HG02588 (cell line): ENCODE results near the gene BNC2.
"Not testable (repeated sequence)": the region's sequence is repeated elsewhere in the genome, so short reads cannot be mapped to it uniquely, and the experiment has no call there.

ENCODE experiments used
- ATAC-seq: cut with Tn5 transposase; IDR thresholded peaks from one replicate; pipeline ENCODE4 v1.9.1; 2021; ENCODE audit warnings: mild to moderate bottlenecking, moderate library complexity; ENCODE audit not compliant: unreplicated experiment

The BNC2 gene

GRCh38 chr9:16475257-16475656, 395.2 kb downstream of the BNC2 start:
- no peak for ATAC-seq

GRCh38 chr9:16469184-16469583, 401.3 kb downstream of the BNC2 start:
- no peak for ATAC-seq

- no peak for ATAC-seq
Measured at GRCh38 chr9:16461851-16462250, 408.6 kb downstream of the BNC2 start.

- ATAC-seq: no peak
Measured at GRCh38 chr9:16461137-16461840, 409.2 kb downstream of the BNC2 start.

GRCh38 chr9:16460696-16461095, 409.8 kb downstream of the BNC2 start:
- ATAC-seq: no peak

- ATAC-seq: peak; percentile 54
Measured at GRCh38 chr9:16459421-16460148, 410.9 kb downstream of the BNC2 start.

- peak; percentile 80 for ATAC-seq
Measured at GRCh38 chr9:16458696-16459420, 411.6 kb downstream of the BNC2 start.

GRCh38 chr9:16455842-16456241, 414.6 kb downstream of the BNC2 start:
- ATAC-seq: no peak

- ATAC-seq: no peak
Measured at GRCh38 chr9:16453390-16453789, 417.1 kb downstream of the BNC2 start.

GRCh38 chr9:16450578-16450977, 419.9 kb downstream of the BNC2 start:
- ATAC-seq: no peak

- ATAC-seq: no peak
Measured at GRCh38 chr9:16450043-16450442, 420.4 kb downstream of the BNC2 start.

- ATAC-seq: no peak
Measured at GRCh38 chr9:16449076-16449730, 421.3 kb downstream of the BNC2 start.

GRCh38 chr9:16447946-16448345, 422.5 kb downstream of the BNC2 start:
- ATAC-seq: no peak

GRCh38 chr9:16446636-16447035, 423.8 kb downstream of the BNC2 start:
- ATAC-seq: no peak

- ATAC-seq: no peak
Measured at GRCh38 chr9:16445141-16445920, 425.1 kb downstream of the BNC2 start.

GRCh38 chr9:16442622-16443021, 427.8 kb downstream of the BNC2 start:
- ATAC-seq: no peak

GRCh38 chr9:16441791-16442190, 428.7 kb downstream of the BNC2 start:
- no peak for ATAC-seq

- not testable (repeated sequence) for ATAC-seq
Measured at GRCh38 chr9:16438831-16439230, 431.6 kb downstream of the BNC2 start.

GRCh38 chr9:16436545-16436944, 433.9 kb downstream of the BNC2 start:
- ATAC-seq: no peak

GRCh38 chr9:16434526-16434925, 435.9 kb downstream of the BNC2 start:
- ATAC-seq: no peak

- ATAC-seq: no peak
Measured at GRCh38 chr9:16433494-16433893, 437.0 kb downstream of the BNC2 start.
